GM12878 (cell line): ENCODE data around the gene CACNA1D. TPM values are rescaled to one million over a fixed set of nuclear protein-coding genes. Genes with fewer than 3 reads are reported as not detected.

Source experiments
- ATAC-seq: fragments of 200-7000 bp; cut with Tn5 transposase; 3 replicates; pipeline ENCODE4 v1.9.1; 2020; ENCODE audit warnings: mild to moderate bottlenecking, moderate library complexity
- BruUV-seq: library from RNA; stranded (reverse); fragments of 400-500 nt; replicated peaks from 2 replicates; lab custom pipeline; 2021; lab: Mats Ljungman, UMichigan
- CTCF ChIA-PET: fragments of 300-600 bp; sonication (Branson Sonifier 250); formaldehyde crosslinking; extraction: SDS; loops from one replicate; lab custom pipeline; 2021; ENCODE audit warnings: inconsistent platforms; lab: Yijun Ruan, JAX
- POLR2A ChIA-PET: fragments of 350-600 bp; formaldehyde crosslinking; extraction: SDS; loops from one replicate; lab custom pipeline; 2021; ENCODE audit warnings: inconsistent platforms; lab: Charles Lee
- RAD21 ChIA-PET: fragments of 300-600 bp; sonication (Branson Sonifier 250); formaldehyde crosslinking; loops from one replicate; lab custom pipeline; 2023; ENCODE audit warnings: antibody characterized with exemption; ENCODE audit not compliant: unreplicated experiment; lab: Charles Lee
- SMC1A ChIA-PET: fragments of 300-600 bp; sonication (Branson Sonifier 250); formaldehyde crosslinking; loops from one replicate; lab custom pipeline; 2023; ENCODE audit not compliant: unreplicated experiment, uncharacterized antibody; lab: Charles Lee
- DNase-seq: peaks from one replicate; pipeline ENCODE4 v3.0.0-alpha.2; 2011; ENCODE audit warnings: low read depth, low spot score
- FAIRE-seq: peaks from 3 replicates; lab custom pipeline; 2011; peaks lifted over from hg19 to GRCh38; lab: Jason Lieb, UNC
- H2AFZ ChIP-seq: 2 replicates; pipeline ENCODE4 v1.6.0; 2011; ENCODE audit warnings: low read depth, low read length, control low read depth; ENCODE audit not compliant: control insufficient read depth
- H3K27ac ChIP-seq: 2 replicates; pipeline ENCODE4 v1.5.1; 2011; ENCODE audit warnings: control low read depth; ENCODE audit not compliant: control insufficient read depth, insufficient read depth
- H3K27me3 ChIP-seq, 2 experiments: replicated peaks in 1 of 2; 2 replicates each; pipeline versions ENCODE4 v1.6.0 to v1.6.1; 2011; ENCODE audit warnings: low read length in 1 of 2; ENCODE audit not compliant: control insufficient read depth in 2 of 2, insufficient read depth in 2 of 2
- H3K36me3 ChIP-seq, 2 experiments: 2 replicates each; pipeline ENCODE4 v1.5.1; 2011; ENCODE audit warnings: low read length in 1 of 2; ENCODE audit not compliant: control insufficient read depth in 2 of 2, insufficient read depth in 2 of 2
- H3K4me1 ChIP-seq: 2 replicates; pipeline ENCODE4 v1.6.1; 2011; ENCODE audit warnings: mild to moderate bottlenecking, low read length, moderate library complexity, mixed read lengths; ENCODE audit not compliant: control insufficient read depth, insufficient read depth
- H3K4me2 ChIP-seq: 2 replicates; pipeline ENCODE4 v1.6.0; 2011; ENCODE audit warnings: control low read depth; ENCODE audit not compliant: control insufficient read depth, insufficient read depth
- H3K4me3 ChIP-seq: fragments of 200-600 bp; sonication (generic); 2 replicates; pipeline ENCODE4 v1.5.1; 2016
- H3K79me2 ChIP-seq: 2 replicates; pipeline ENCODE4 v1.6.0; 2011; ENCODE audit warnings: low read length; ENCODE audit not compliant: control insufficient read depth, insufficient read depth
- H3K9ac ChIP-seq: 2 replicates; pipeline ENCODE4 v1.8.0; 2011; ENCODE audit warnings: low read length, control low read depth, mixed read lengths; ENCODE audit not compliant: control insufficient read depth, insufficient read depth
- H3K9me3 ChIP-seq: replicated peaks from 3 replicates; pipeline ENCODE4 v1.5.1; 2011; ENCODE audit warnings: mild to moderate bottlenecking, low read length; ENCODE audit not compliant: control insufficient read depth, insufficient read depth
- H4K20me1 ChIP-seq: 2 replicates; pipeline ENCODE4 v1.6.0; 2011; ENCODE audit not compliant: control insufficient read depth, insufficient read depth
- EP300 ChIP-seq, 2 experiments: fragments of 150-350 bp in 1 of 2; IDR thresholded peaks; 2 replicates each; pipeline ENCODE4 v1.6.1; 2011 to 2012; ENCODE audit warnings: low read depth in 2 of 2, low read length in 2 of 2, borderline replicate concordance in 1 of 2, improper control_type of control experiment in 1 of 2, inconsistent platforms in 1 of 2; ENCODE audit not compliant: control insufficient read depth in 1 of 2
- IKZF1 ChIP-seq: fragments of 450-650 bp; conservative IDR thresholded peaks from 2 replicates; pipeline ENCODE4 v1.6.1; 2017; ENCODE audit warnings: antibody characterized with exemption, mild to moderate bottlenecking
- IKZF2 ChIP-seq, 2 experiments: fragments of 450-650 bp; IDR thresholded peaks; 2 replicates each; pipeline ENCODE4 v1.6.1; 2017; ENCODE audit warnings: mild to moderate bottlenecking in 2 of 2, moderate library complexity in 2 of 2
- MTA2 ChIP-seq: fragments of 450-650 bp; IDR thresholded peaks from 2 replicates; pipeline ENCODE4 v1.6.1; 2016; ENCODE audit warnings: low read depth, mild to moderate bottlenecking, moderate library complexity
- RELB ChIP-seq: fragments of 450-650 bp; IDR thresholded peaks from 2 replicates; pipeline ENCODE4 v1.6.1; 2017; ENCODE audit warnings: low read depth, mild to moderate bottlenecking, moderate library complexity
- SMC3 ChIP-seq: IDR thresholded peaks from 2 replicates; pipeline ENCODE4 v1.6.1; 2011; ENCODE audit warnings: low read length, improper control_type of control experiment, borderline replicate concordance
- ZSCAN29 ChIP-seq: fragments of 450-650 bp; IDR thresholded peaks from 2 replicates; pipeline ENCODE4 v1.6.1; 2017; ENCODE audit warnings: mild to moderate bottlenecking, moderate library complexity
- WGBS: methylation state at CpG from one replicate; pipeline ENCODE4 v1.1.6; 2016; ENCODE audit warnings: low lambda C conversion rate; ENCODE audit not compliant: insufficient replicate concordance, insufficient coverage; ENCODE audit errors: missing lambda C conversion rate; 5-methylcytosine and 5-hydroxymethylcytosine counted together
- in situ Hi-C: fragments of 300-500 bp; cut with MboI; formaldehyde crosslinking; loops from 9 replicates; pipeline ENCODE4 v1.14.3; 2018; ENCODE audit warnings: mixed read lengths
- intact Hi-C: fragments of 100-400 bp; cut with micrococcal nuclease; formaldehyde crosslinking; loops from one replicate; pipeline ENCODE4 v1.14.2; 2022; ENCODE audit not compliant: unreplicated experiment
- polyA plus RNA-seq, 11 experiments: library from polyadenylated mRNA; depleted of rRNA in 4 of 11; unstranded in 6 of 11; stranded (reverse) in 5 of 11; fragments of >200 nt; fragmentation: Nextera tagmentation in 4 of 11; fragmentation: Illumina TruSeq in 1 of 11; extraction: Ambion mirVana in 4 of 11; extraction: Trizol in 1 of 11; gene quantifications; 1 replicate in 1 of 11; 2 replicates in 10 of 11; pipeline versions ENCODE4 v1.2.1 to v1.2.3, GENCODE V29; 2011 to 2016; ENCODE audit warnings: inconsistent platforms in 2 of 11, missing spikeins in 2 of 11, low read depth in 1 of 11
- total RNA-seq, 4 experiments: library from RNA; depleted of rRNA in 3 of 4; stranded (reverse); fragments of >200 nt in 3 of 4; fragmentation: Illumina TruSeq in 1 of 4; extraction: Trizol in 1 of 4; gene quantifications; 2 replicates each; pipeline versions ENCODE4 v1.2.1 to v1.2.3, GENCODE V29; 2013 to 2021
- TF ChIP-seq, protein P1 (sequence below): fragments of 450-650 bp; IDR thresholded peaks from 2 replicates; pipeline ENCODE4 v1.6.1; 2017; ENCODE audit warnings: mild to moderate bottlenecking, moderate library complexity

The CACNA1D gene
- total and polyA plus RNA-seq, 10 of the 15 experiments (the other 5 are each of a cell fraction or from before 2014, with no cell fraction given) = 0.21 to 24.4 (median 1.6) TPM

GRCh38 chr3:53646723-53647122 is 152.3 kb downstream of the CACNA1D start:
- ChIA-PET CTCF (interaction anchor here (1.1 to 1.5 kb wide), 3 partner anchors 18 to 115 kb away, joined by 3 to 5 read pairs (median 3); no protein-coding TSS in a partner anchor), POLR2A (interaction anchor here (2.4 kb wide), 1 partner anchor 92 kb away, joined by 6 read pairs; no protein-coding TSS in a partner anchor), RAD21 (interaction anchor here (0.9 to 1.0 kb wide), 3 partner anchors 15 to 64 kb away, joined by 3 read pairs; no protein-coding TSS in a partner anchor), SMC1A (interaction anchor here (0.8 to 3.5 kb wide), 6 partner anchors 13 to 91 kb away, joined by 3 to 16 read pairs (median 6); no protein-coding TSS in a partner anchor)
- no peak for FAIRE-seq
- in situ Hi-C loops (no loop called here), intact Hi-C loops (no loop called here)
- H3K4me2 ChIP-seq = no peak overlapping the region
- DNase-seq = peak; percentile 26
- H3K4me3 ChIP-seq = no peak overlapping the region
- BruUV-seq = no TSS peak
- 33% methylated on average over 3 of the region's 3 CpGs for WGBS
- no peaks in the 10 kb centered on the region for H3K79me2 ChIP-seq
- peaks cover 12% of the 10 kb centered on the region for H3K4me1 ChIP-seq
- no peaks in the 10 kb centered on the region for H3K9me3 ChIP-seq
- peak; percentile 59; the same call in 1 of the 2 replicates for TF ChIP-seq RELB
- no peak for TF ChIP-seq SMC3
- peak in 1 of 2 experiments; percentile 48; a peak in 2 of 4 replicates for TF ChIP-seq IKZF2 (IDR thresholded peaks at IDR 0.05)
- peak; percentile 51; the same call in 1 of the 2 replicates for TF ChIP-seq IKZF1
- TF ChIP-seq, protein P1, sequence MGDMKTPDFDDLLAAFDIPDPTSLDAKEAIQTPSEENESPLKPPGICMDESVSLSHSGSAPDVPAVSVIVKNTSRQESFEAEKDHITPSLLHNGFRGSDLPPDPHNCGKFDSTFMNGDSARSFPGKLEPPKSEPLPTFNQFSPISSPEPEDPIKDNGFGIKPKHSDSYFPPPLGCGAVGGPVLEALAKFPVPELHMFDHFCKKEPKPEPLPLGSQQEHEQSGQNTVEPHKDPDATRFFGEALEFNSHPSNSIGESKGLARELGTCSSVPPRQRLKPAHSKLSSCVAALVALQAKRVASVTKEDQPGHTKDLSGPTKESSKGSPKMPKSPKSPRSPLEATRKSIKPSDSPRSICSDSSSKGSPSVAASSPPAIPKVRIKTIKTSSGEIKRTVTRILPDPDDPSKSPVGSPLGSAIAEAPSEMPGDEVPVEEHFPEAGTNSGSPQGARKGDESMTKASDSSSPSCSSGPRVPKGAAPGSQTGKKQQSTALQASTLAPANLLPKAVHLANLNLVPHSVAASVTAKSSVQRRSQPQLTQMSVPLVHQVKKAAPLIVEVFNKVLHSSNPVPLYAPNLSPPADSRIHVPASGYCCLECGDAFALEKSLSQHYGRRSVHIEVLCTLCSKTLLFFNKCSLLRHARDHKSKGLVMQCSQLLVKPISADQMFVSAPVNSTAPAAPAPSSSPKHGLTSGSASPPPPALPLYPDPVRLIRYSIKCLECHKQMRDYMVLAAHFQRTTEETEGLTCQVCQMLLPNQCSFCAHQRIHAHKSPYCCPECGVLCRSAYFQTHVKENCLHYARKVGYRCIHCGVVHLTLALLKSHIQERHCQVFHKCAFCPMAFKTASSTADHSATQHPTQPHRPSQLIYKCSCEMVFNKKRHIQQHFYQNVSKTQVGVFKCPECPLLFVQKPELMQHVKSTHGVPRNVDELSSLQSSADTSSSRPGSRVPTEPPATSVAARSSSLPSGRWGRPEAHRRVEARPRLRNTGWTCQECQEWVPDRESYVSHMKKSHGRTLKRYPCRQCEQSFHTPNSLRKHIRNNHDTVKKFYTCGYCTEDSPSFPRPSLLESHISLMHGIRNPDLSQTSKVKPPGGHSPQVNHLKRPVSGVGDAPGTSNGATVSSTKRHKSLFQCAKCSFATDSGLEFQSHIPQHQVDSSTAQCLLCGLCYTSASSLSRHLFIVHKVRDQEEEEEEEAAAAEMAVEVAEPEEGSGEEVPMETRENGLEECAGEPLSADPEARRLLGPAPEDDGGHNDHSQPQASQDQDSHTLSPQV = no peak
- peak; percentile 68 for TF ChIP-seq MTA2
- peak in 1 of 2 experiments; percentile 14; a peak in 1 of 4 replicates for TF ChIP-seq EP300 (IDR thresholded peaks at IDR 0.05; ENCODE audit: borderline replicate concordance in 1 of 2, control insufficient read depth in 1 of 2, low read depth in 2 of 2, low read length in 2 of 2)
- TF ChIP-seq ZSCAN29 = no peak
- no peaks in the 10 kb centered on the region for H4K20me1 ChIP-seq
- H3K36me3 ChIP-seq = no peaks in the 10 kb centered on the region
- no peaks in the 10 kb centered on the region for H3K27me3 ChIP-seq
- no peak overlapping the region for H3K27ac ChIP-seq
- ATAC-seq = peak; percentile 60
- H2AFZ ChIP-seq = no peak overlapping the region
- no peak overlapping the region for H3K9ac ChIP-seq
